Stimulated activated CD8-positive, alpha-beta memory T cell treated with anti-CD3 and anti-CD28 coated beads, Interleukin-12 subunit alpha, Interleukin-12 subunit beta, amount 100 ng/mL, for 4 hours (primary cell): ENCODE data around the gene CYP2A6.
"Not testable (repeated sequence)": the region's sequence is repeated elsewhere in the genome, so short reads cannot be mapped to it uniquely, and the experiment has no call there.

ENCODE experiments used
- DNase-seq: peaks from one replicate; pipeline ENCODE4 v3.0.0-alpha.2; 2020; ENCODE audit warnings: low read depth

CYP2A6 gene

GRCh38 chr19:40843653-40844052 is 6.6 kb downstream of the CYP2A6 start:
- DNase-seq = peak; percentile 64

GRCh38 chr19:40842997-40843652 is 7.1 kb downstream of the CYP2A6 start:
- DNase-seq = not testable (repeated sequence)

GRCh38 chr19:40842012-40842411 is 8.2 kb downstream of the CYP2A6 start:
- DNase-seq = not testable (repeated sequence)

- DNase-seq = not testable (repeated sequence)
Measured at GRCh38 chr19:40838477-40838876, 11.8 kb downstream of the CYP2A6 start.

GRCh38 chr19:40836754-40837429 is 13.4 kb downstream of the CYP2A6 start:
- no peak for DNase-seq

- not testable (repeated sequence) for DNase-seq
Measured at GRCh38 chr19:40833728-40834533, 16.3 kb downstream of the CYP2A6 start.

GRCh38 chr19:40832431-40832790 is 17.8 kb downstream of the CYP2A6 start:
- not testable (repeated sequence) for DNase-seq

GRCh38 chr19:40831502-40832430 is 18.5 kb downstream of the CYP2A6 start:
- no peak for DNase-seq

GRCh38 chr19:40830741-40831140 is 19.5 kb downstream of the CYP2A6 start:
- DNase-seq = not testable (repeated sequence)

GRCh38 chr19:40829205-40829604 is 21.0 kb downstream of the CYP2A6 start:
- DNase-seq = no peak

GRCh38 chr19:40827386-40828247 is 22.6 kb downstream of the CYP2A6 start:
- no peak for DNase-seq

- not testable (repeated sequence) for DNase-seq
Measured at GRCh38 chr19:40826699-40827385, 23.4 kb downstream of the CYP2A6 start.

GRCh38 chr19:40826312-40826698 is 23.9 kb downstream of the CYP2A6 start:
- not testable (repeated sequence) for DNase-seq

GRCh38 chr19:40825460-40826095 is 24.7 kb downstream of the CYP2A6 start:
- DNase-seq = not testable (repeated sequence)

GRCh38 chr19:40824916-40825315 is 25.3 kb downstream of the CYP2A6 start:
- not testable (repeated sequence) for DNase-seq

GRCh38 chr19:40822704-40823553 is 27.3 kb downstream of the CYP2A6 start:
- DNase-seq = not testable (repeated sequence)

- no peak for DNase-seq
Measured at GRCh38 chr19:40822161-40822560, 28.1 kb downstream of the CYP2A6 start.

- not testable (repeated sequence) for DNase-seq
Measured at GRCh38 chr19:40819479-40820234, 30.6 kb downstream of the CYP2A6 start.
